Measurements from ENCODE around the gene WWOX.

WWOX gene

DNA sequence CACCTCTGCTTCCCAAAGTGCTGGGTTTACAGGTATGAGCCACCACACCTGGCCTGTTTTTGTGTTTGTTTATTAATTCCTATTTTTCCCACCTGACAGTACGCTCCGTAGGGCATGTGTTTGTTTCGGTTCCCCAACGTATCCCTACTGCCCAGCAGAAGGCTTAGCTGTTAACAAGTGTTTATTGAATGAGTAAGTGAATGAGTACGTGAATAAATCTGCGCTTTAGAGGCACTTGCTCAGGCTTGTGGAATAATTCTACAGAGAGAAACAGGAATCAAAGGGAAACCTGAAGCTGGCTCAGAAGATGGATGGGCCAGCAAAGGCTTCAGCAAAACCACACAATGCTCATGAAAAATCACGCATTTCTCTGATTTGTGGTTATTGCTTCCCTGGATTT lies 853.2 kb downstream of the WWOX start:
- Histone ChIP-seq H3K4me3 (ENCODE audit: insufficient read depth, low read depth, low read length, poor library complexity, severe bottlenecking) (no peak overlapping the region), H3K27me3 (replicated peaks; ENCODE audit: control insufficient read depth, insufficient read depth, low read length, poor library complexity, severe bottlenecking) (no peaks in the 10 kb centered on the region), H3K36me3 (ENCODE audit: control insufficient read depth, insufficient read depth, low read length) (no peaks in the 10 kb centered on the region), H3K9me3 (ENCODE audit: control insufficient read depth, low read length) (no peaks in the 10 kb centered on the region), H3K27ac (ENCODE audit: insufficient read depth, low read length, poor library complexity, severe bottlenecking) (no peak overlapping the region), H3K4me1 (ENCODE audit: control insufficient read depth, insufficient read depth, low read length, poor library complexity, severe bottlenecking) (no peaks in the 10 kb centered on the region)
- no peak for DNase-seq

DNA sequence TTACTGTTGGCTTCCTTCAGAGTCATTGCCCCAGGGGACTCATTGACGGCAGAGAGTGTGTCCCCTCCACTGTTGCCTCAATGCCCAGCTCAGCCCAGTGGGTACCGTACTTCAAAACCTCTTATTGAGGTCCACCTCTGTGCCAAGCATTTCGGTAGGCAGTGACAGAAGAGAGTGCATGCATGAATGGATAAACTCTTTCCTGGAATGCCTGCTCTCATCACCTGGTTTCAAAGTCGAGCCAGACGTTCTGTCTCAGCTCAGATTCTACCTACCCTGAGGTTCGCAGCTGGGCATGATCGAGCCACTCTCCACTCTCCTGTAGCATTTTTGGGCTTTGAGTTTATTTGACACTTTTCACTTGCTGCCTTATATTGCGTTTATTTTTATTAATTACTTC lies 854.1 kb downstream of the WWOX start:
- Histone ChIP-seq H3K36me3 (ENCODE audit: control insufficient read depth, insufficient read depth, low read length) (no peaks in the 10 kb centered on the region), H3K4me3 (ENCODE audit: insufficient read depth, low read depth, low read length, poor library complexity, severe bottlenecking) (no peak overlapping the region), H3K4me1 (ENCODE audit: control insufficient read depth, insufficient read depth, low read length, poor library complexity, severe bottlenecking) (no peaks in the 10 kb centered on the region), H3K27me3 (replicated peaks; ENCODE audit: control insufficient read depth, insufficient read depth, low read length, poor library complexity, severe bottlenecking) (no peaks in the 10 kb centered on the region), H3K9me3 (ENCODE audit: control insufficient read depth, low read length) (no peaks in the 10 kb centered on the region), H3K27ac (ENCODE audit: insufficient read depth, low read length, poor library complexity, severe bottlenecking) (no peak overlapping the region)
- DNase-seq: no peak

DNA sequence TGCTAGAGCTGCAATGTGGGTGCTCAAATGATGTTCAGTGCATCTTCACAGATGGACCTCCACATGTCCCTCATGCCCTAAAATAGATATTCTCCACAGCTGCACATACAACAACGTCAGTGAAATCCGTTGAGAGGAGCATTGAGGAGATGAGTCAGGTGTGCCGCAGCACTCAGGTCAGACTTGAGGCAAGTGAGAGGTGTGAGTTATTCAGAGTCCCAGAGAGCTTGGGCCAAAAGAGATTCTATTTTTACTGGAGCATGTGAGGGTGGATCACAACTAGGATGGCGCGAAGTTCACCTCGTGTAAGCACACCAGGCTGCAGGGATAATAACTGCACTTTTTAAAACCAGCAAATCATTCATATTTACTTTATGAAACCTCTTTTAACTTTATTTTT lies 855.8 kb downstream of the WWOX start:
- H3K27ac ChIP-seq (ENCODE audit: insufficient read depth, low read length, poor library complexity, severe bottlenecking): no peak overlapping the region
- no peaks in the 10 kb centered on the region for H3K4me1 ChIP-seq (ENCODE audit: control insufficient read depth, insufficient read depth, low read length, poor library complexity, severe bottlenecking)
- no peak for DNase-seq
- no peaks in the 10 kb centered on the region for H3K36me3 ChIP-seq (ENCODE audit: control insufficient read depth, insufficient read depth, low read length)
- H3K4me3 ChIP-seq (ENCODE audit: insufficient read depth, low read depth, low read length, poor library complexity, severe bottlenecking): no peak overlapping the region
- H3K27me3 ChIP-seq (replicated peaks; ENCODE audit: control insufficient read depth, insufficient read depth, low read length, poor library complexity, severe bottlenecking): no peaks in the 10 kb centered on the region
- H3K9me3 ChIP-seq (ENCODE audit: control insufficient read depth, low read length): no peaks in the 10 kb centered on the region

DNA sequence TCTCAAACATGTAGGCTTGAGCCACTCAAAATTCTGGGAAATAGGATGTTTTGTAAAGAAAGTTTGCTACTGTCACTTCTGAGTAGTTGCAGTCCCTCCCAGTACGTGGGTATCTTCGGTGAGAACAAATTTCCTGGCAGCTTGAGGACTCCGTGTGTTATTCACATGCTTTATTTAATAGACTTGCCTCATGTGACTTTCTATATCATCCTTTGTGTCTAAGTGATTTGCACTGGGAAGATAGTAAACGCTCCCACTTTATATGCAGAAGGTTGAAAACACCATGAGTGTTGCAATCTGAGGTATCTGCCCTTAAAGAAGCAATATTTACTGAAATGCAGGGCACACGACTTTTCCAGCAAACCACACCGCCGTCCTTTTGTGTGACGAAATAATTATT lies 857.4 kb downstream of the WWOX start:
- no peak overlapping the region for H3K27ac ChIP-seq (ENCODE audit: insufficient read depth, low read length, poor library complexity, severe bottlenecking)
- no peaks in the 10 kb centered on the region for H3K27me3 ChIP-seq (replicated peaks; ENCODE audit: control insufficient read depth, insufficient read depth, low read length, poor library complexity, severe bottlenecking)
- no peaks in the 10 kb centered on the region for H3K36me3 ChIP-seq (ENCODE audit: control insufficient read depth, insufficient read depth, low read length)
- no peaks in the 10 kb centered on the region for H3K9me3 ChIP-seq (ENCODE audit: control insufficient read depth, low read length)
- H3K4me1 ChIP-seq (ENCODE audit: control insufficient read depth, insufficient read depth, low read length, poor library complexity, severe bottlenecking): no peaks in the 10 kb centered on the region
- DNase-seq: no peak
- H3K4me3 ChIP-seq (ENCODE audit: insufficient read depth, low read depth, low read length, poor library complexity, severe bottlenecking): no peak overlapping the region

DNA sequence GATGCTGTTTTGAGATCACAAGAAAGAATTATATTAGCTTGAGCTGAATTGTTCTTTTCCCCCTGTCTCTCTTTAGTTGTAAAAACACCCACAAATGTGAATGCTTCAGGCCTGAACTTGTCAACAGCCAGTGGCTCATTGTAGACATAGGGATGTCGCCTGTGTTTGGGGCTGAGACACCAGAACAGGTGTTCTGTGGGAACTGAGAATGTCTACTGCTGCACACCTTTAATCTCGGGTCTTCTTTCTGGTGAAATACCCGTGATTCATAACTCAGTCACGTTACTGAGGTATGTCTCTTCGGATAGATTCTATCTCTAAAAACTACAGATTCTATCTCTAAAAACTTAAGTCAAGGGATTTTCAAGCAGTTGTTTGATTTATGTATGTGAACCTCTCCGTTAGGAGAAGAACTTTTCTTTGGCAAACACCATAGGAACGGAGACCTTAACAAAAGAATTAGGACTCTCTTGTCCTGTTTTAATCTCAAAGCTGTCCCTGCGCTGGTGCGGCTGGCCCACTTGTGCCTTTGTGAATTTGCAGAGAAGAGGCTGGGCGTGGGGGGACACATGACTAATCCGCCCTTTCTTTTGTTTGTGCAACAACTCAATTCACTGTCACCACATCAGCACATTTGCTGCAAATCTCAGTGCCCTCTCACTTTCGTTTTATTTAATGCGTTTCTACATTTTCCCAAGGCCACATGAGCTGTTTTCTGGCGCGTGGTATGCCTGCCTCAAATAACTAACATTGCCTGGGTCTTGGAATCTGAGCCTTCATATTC lies 858.1 kb downstream of the WWOX start:
- H3K27me3 ChIP-seq (replicated peaks; ENCODE audit: control insufficient read depth, insufficient read depth, low read length, poor library complexity, severe bottlenecking): no peaks in the 10 kb centered on the region
- no peak overlapping the region for H3K4me3 ChIP-seq (ENCODE audit: insufficient read depth, low read depth, low read length, poor library complexity, severe bottlenecking)
- no peaks in the 10 kb centered on the region for H3K9me3 ChIP-seq (ENCODE audit: control insufficient read depth, low read length)
- H3K36me3 ChIP-seq (ENCODE audit: control insufficient read depth, insufficient read depth, low read length): no peaks in the 10 kb centered on the region
- no peak overlapping the region for H3K27ac ChIP-seq (ENCODE audit: insufficient read depth, low read length, poor library complexity, severe bottlenecking)
- no peaks in the 10 kb centered on the region for H3K4me1 ChIP-seq (ENCODE audit: control insufficient read depth, insufficient read depth, low read length, poor library complexity, severe bottlenecking)
- no peak for DNase-seq

DNA sequence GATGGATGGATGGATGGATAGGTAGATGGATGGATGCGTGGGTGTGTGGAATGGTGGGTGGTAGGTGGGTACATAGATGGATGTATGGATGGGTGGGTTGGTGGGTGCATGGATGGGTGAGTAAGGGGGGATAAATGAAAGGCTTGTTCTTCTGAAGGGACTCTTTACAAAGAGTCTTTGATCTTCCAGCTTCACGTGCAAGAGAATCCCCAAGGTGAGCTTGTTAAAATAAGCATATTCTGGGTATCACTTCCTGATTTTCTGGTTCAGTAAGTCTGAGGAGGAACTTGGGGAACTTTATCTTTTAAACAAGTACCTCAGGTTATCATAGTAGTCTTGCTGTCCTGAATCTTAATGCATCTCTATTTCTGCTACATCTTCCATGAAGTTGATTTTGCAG lies 862.0 kb downstream of the WWOX start:
- no peak overlapping the region for H3K4me3 ChIP-seq (ENCODE audit: insufficient read depth, low read depth, low read length, poor library complexity, severe bottlenecking)
- DNase-seq: no peak
- no peaks in the 10 kb centered on the region for H3K27me3 ChIP-seq (replicated peaks; ENCODE audit: control insufficient read depth, insufficient read depth, low read length, poor library complexity, severe bottlenecking)
- no peaks in the 10 kb centered on the region for H3K4me1 ChIP-seq (ENCODE audit: control insufficient read depth, insufficient read depth, low read length, poor library complexity, severe bottlenecking)
- no peaks in the 10 kb centered on the region for H3K9me3 ChIP-seq (ENCODE audit: control insufficient read depth, low read length)
- no peak overlapping the region for H3K27ac ChIP-seq (ENCODE audit: insufficient read depth, low read length, poor library complexity, severe bottlenecking)
- no peaks in the 10 kb centered on the region for H3K36me3 ChIP-seq (ENCODE audit: control insufficient read depth, insufficient read depth, low read length)

DNA sequence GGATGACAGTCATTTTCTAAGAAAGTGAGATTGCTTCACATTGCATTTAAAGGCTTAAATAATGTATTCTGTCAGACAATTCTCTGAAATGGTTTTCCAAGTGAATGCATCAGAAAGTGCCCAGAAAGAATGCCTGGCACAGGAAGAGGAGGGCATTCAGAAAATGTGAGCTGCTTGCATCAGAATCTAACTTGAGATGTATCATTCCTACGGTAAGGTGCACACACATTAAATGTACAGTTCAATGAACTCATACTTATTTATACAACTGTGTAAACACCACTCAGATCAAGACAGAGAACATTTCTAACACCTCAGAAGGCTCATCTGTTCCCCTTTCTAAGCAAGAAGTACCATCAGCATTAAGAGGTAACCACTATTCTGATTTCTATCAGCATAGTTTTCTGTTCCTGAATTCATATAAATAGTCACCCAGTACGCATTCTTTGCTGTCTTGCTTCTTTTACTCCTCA lies 863.0 kb downstream of the WWOX start:
- Histone ChIP-seq H3K36me3 (ENCODE audit: control insufficient read depth, insufficient read depth, low read length) (no peaks in the 10 kb centered on the region), H3K9me3 (ENCODE audit: control insufficient read depth, low read length) (no peaks in the 10 kb centered on the region), H3K27me3 (replicated peaks; ENCODE audit: control insufficient read depth, insufficient read depth, low read length, poor library complexity, severe bottlenecking) (no peaks in the 10 kb centered on the region), H3K27ac (ENCODE audit: insufficient read depth, low read length, poor library complexity, severe bottlenecking) (no peak overlapping the region), H3K4me1 (ENCODE audit: control insufficient read depth, insufficient read depth, low read length, poor library complexity, severe bottlenecking) (no peaks in the 10 kb centered on the region), H3K4me3 (ENCODE audit: insufficient read depth, low read depth, low read length, poor library complexity, severe bottlenecking) (no peak overlapping the region)
- no peak for DNase-seq

DNA sequence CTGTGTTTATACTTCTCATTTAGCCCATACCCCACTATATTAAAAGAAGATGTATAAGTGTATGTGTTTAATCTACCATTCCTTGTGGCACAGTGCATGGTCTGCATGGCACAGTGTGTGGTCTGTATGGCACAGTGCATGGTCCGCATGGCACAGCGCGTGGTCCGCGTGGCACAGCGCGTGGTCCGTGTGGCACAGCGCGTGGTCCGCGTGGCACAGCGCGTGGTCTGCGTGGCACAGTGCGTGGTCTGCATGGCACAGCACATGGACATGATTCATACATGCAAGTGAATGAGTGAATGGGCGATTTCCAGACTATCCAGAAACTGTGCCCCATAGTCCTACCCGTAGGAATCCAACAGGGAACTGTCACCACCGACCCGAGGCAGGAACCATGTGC lies 868.5 kb downstream of the WWOX start:
- no peaks in the 10 kb centered on the region for H3K36me3 ChIP-seq (ENCODE audit: control insufficient read depth, insufficient read depth, low read length)
- H3K4me1 ChIP-seq (ENCODE audit: control insufficient read depth, insufficient read depth, low read length, poor library complexity, severe bottlenecking): no peaks in the 10 kb centered on the region
- H3K27me3 ChIP-seq (replicated peaks; ENCODE audit: control insufficient read depth, insufficient read depth, low read length, poor library complexity, severe bottlenecking): no peaks in the 10 kb centered on the region
- DNase-seq: no peak
- no peak overlapping the region for H3K27ac ChIP-seq (ENCODE audit: insufficient read depth, low read length, poor library complexity, severe bottlenecking)
- H3K4me3 ChIP-seq (ENCODE audit: insufficient read depth, low read depth, low read length, poor library complexity, severe bottlenecking): no peak overlapping the region
- no peaks in the 10 kb centered on the region for H3K9me3 ChIP-seq (ENCODE audit: control insufficient read depth, low read length)

DNA sequence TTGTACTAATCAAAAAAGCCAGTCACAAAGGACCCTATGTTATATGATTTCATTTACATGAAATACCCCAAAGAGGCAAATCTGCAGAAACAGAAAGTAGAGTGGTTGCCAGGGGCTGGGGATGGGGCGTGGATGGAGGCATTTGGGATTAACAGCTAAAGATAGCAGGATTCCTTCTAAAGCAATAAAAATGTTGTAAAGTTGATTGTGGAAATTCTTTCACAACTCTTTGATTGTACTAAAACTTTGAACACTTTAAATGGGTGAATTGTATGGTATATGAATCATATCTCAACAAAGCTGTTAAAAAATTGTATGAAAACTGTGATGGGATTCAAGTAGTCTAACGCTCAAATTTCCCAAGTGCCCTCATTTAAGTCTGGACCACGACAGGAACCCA lies 870.3 kb downstream of the WWOX start:
- H3K27ac ChIP-seq (ENCODE audit: insufficient read depth, low read length, poor library complexity, severe bottlenecking): no peak overlapping the region
- H3K4me1 ChIP-seq (ENCODE audit: control insufficient read depth, insufficient read depth, low read length, poor library complexity, severe bottlenecking): no peaks in the 10 kb centered on the region
- no peak overlapping the region for H3K4me3 ChIP-seq (ENCODE audit: insufficient read depth, low read depth, low read length, poor library complexity, severe bottlenecking)
- no peaks in the 10 kb centered on the region for H3K9me3 ChIP-seq (ENCODE audit: control insufficient read depth, low read length)
- H3K36me3 ChIP-seq (ENCODE audit: control insufficient read depth, insufficient read depth, low read length): no peaks in the 10 kb centered on the region
- DNase-seq: no peak
- no peaks in the 10 kb centered on the region for H3K27me3 ChIP-seq (replicated peaks; ENCODE audit: control insufficient read depth, insufficient read depth, low read length, poor library complexity, severe bottlenecking)

DNA sequence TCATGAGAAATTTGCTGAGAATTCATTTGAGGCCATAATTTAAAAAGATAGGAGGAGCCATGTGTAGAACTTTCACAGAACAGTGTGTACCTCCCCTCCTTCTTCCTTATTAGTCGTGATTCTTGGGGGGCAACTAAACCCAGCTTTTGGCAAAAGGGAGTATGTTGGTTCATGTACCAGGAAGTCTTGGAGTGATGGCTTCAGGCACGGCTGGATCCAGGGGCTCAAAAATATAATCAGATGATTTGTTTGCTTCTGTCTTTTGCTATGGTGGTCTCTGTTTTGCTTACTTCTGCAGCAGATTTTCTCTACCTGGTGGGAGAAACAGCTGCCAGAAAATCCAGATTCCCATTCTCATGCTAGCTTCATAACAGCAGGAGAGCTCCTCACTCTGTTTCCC lies 871.2 kb downstream of the WWOX start:
- Histone ChIP-seq H3K27me3 (replicated peaks; ENCODE audit: control insufficient read depth, insufficient read depth, low read length, poor library complexity, severe bottlenecking) (no peaks in the 10 kb centered on the region), H3K4me3 (ENCODE audit: insufficient read depth, low read depth, low read length, poor library complexity, severe bottlenecking) (no peak overlapping the region), H3K27ac (ENCODE audit: insufficient read depth, low read length, poor library complexity, severe bottlenecking) (no peak overlapping the region), H3K4me1 (ENCODE audit: control insufficient read depth, insufficient read depth, low read length, poor library complexity, severe bottlenecking) (no peaks in the 10 kb centered on the region), H3K36me3 (ENCODE audit: control insufficient read depth, insufficient read depth, low read length) (no peaks in the 10 kb centered on the region), H3K9me3 (ENCODE audit: control insufficient read depth, low read length) (no peaks in the 10 kb centered on the region)
- no peak for DNase-seq
